ENCODE results near the gene VSTM2B.

DNA sequence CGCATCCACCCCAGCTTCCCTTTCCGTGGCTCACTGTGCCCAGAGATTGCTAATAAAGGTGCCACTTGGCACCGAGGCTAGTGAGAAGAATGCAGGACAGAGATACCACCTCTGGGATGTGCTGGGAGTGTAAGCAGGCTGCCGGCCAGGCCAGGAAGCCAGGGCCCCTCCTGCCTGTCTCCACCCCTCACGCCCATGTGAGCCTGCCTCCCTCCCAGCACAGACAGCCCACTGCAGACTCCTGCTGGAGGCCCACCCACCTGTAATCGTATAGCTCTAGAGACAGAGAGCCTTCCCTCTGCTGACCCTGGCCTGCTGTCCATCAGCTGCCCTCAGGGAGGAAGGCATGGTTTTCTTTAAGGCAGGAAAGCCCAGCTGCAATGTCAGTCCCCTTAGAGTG is 13.9 kb downstream of the VSTM2B start:
- TF ChIP-seq POLR2AphosphoS5 (IDR thresholded peaks at IDR 0.05; ENCODE audit: low read depth, low read length) (no peak), TAF1 (IDR thresholded peaks at IDR 0.05; ENCODE audit: borderline replicate concordance, insufficient read depth, low read length) (no peak), FOXP2 (optimal IDR thresholded peaks at IDR 0.05; ENCODE audit: borderline replicate concordance, extremely low read depth, extremely low read length, insufficient read depth) (no peak)
- TF ChIP-seq, protein P1, sequence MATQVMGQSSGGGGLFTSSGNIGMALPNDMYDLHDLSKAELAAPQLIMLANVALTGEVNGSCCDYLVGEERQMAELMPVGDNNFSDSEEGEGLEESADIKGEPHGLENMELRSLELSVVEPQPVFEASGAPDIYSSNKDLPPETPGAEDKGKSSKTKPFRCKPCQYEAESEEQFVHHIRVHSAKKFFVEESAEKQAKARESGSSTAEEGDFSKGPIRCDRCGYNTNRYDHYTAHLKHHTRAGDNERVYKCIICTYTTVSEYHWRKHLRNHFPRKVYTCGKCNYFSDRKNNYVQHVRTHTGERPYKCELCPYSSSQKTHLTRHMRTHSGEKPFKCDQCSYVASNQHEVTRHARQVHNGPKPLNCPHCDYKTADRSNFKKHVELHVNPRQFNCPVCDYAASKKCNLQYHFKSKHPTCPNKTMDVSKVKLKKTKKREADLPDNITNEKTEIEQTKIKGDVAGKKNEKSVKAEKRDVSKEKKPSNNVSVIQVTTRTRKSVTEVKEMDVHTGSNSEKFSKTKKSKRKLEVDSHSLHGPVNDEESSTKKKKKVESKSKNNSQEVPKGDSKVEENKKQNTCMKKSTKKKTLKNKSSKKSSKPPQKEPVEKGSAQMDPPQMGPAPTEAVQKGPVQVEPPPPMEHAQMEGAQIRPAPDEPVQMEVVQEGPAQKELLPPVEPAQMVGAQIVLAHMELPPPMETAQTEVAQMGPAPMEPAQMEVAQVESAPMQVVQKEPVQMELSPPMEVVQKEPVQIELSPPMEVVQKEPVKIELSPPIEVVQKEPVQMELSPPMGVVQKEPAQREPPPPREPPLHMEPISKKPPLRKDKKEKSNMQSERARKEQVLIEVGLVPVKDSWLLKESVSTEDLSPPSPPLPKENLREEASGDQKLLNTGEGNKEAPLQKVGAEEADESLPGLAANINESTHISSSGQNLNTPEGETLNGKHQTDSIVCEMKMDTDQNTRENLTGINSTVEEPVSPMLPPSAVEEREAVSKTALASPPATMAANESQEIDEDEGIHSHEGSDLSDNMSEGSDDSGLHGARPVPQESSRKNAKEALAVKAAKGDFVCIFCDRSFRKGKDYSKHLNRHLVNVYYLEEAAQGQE (IDR thresholded peaks at IDR 0.05; ENCODE audit: insufficient read depth in 1 of 2, low read depth in 2 of 2, low read length in 2 of 2) = no peak
